B cell (primary cell): ENCODE results near the gene FHIT. TPM values are rescaled to one million over a fixed set of nuclear protein-coding genes. Genes with fewer than 3 reads are reported as not detected.

ENCODE experiments used
- ATAC-seq: fragments of 200-7000 bp; cut with Tn5 transposase; one replicate; pipeline ENCODE4 v1.10.0; 2021; ENCODE audit warnings: low read depth, mild to moderate bottlenecking, moderate number of reproducible peaks, moderate library complexity
- CTCF ChIA-PET: fragments of 350-600 bp; sonication (Branson Sonifier 250); formaldehyde crosslinking; loops from one replicate; lab custom pipeline; 2021; ENCODE audit warnings: antibody characterized with exemption, inconsistent platforms; lab: Charles Lee
- POLR2A ChIA-PET: fragments of 350-600 bp; sonication (Branson Sonifier 250); formaldehyde crosslinking; loops from one replicate; lab custom pipeline; 2021; ENCODE audit warnings: antibody characterized with exemption; lab: Charles Lee
- DNase-seq: peaks from one replicate; pipeline ENCODE4 v3.0.0; 2013
- H2AFZ ChIP-seq: 2 replicates; pipeline ENCODE4 v1.6.1; 2012; ENCODE audit warnings: mild to moderate bottlenecking, low read depth, low read length; ENCODE audit not compliant: insufficient read depth, poor library complexity, severe bottlenecking
- H3K27ac ChIP-seq, 2 donors: 1 replicate in 1 of 2; 2 replicates in 1 of 2; pipeline ENCODE4 v1.5.1; 2012 to 2013; ENCODE audit warnings: low read length in 2 of 2, mild to moderate bottlenecking in 2 of 2, moderate library complexity in 1 of 2
- H3K27me3 ChIP-seq, 4 experiments: fragments of 200-600 bp in 1 of 4; sonication (generic) in 1 of 4; replicated peaks in 1 of 4; 1 replicate in 2 of 4; 2 replicates in 2 of 4; pipeline versions ENCODE4 v1.6.1 to v1.7.0; 2013 to 2016; ENCODE audit warnings: low read length in 3 of 4, mild to moderate bottlenecking in 2 of 4, mixed read lengths in 1 of 4, moderate library complexity in 1 of 4; ENCODE audit not compliant: insufficient read depth in 4 of 4, control insufficient read depth in 3 of 4; ENCODE audit errors: control extremely low read depth in 1 of 4
- H3K36me3 ChIP-seq, 2 experiments: replicated peaks in 1 of 2; 1 replicate in 1 of 2; 2 replicates in 1 of 2; pipeline versions ENCODE4 v1.6.1 to v1.7.1; 2013; ENCODE audit warnings: low read length in 1 of 2; ENCODE audit not compliant: insufficient read depth in 2 of 2, control insufficient read depth in 1 of 2; ENCODE audit errors: control extremely low read depth in 1 of 2, extremely low read depth in 1 of 2
- H3K4me1 ChIP-seq, 2 donors: fragments of 200-600 bp in 1 of 2; sonication (generic) in 1 of 2; 1 replicate in 1 of 2; 2 replicates in 1 of 2; pipeline versions ENCODE4 v1.5.1 to v1.6.1; 2013 to 2017; ENCODE audit warnings: low read length in 2 of 2; ENCODE audit not compliant: control insufficient read depth in 2 of 2, insufficient read depth in 2 of 2
- H3K4me2 ChIP-seq: replicated peaks from 2 replicates; pipeline ENCODE3; 2012; ENCODE audit warnings: mild to moderate bottlenecking, low read depth, low read length; ENCODE audit not compliant: poor library complexity, severe bottlenecking
- H3K4me3 ChIP-seq, 5 experiments: fragments of 200-600 bp in 1 of 5; sonication (generic) in 1 of 5; 1 replicate in 3 of 5; 2 replicates in 2 of 5; pipeline versions ENCODE4 v1.5.1 to v1.7.0; 2011 to 2016; ENCODE audit warnings: low read length in 4 of 5, mild to moderate bottlenecking in 4 of 5, low read depth in 2 of 5, control low read depth in 1 of 5, moderate library complexity in 1 of 5; ENCODE audit not compliant: insufficient read depth in 1 of 5; ENCODE audit errors: control extremely low read depth in 1 of 5, extremely low read depth in 1 of 5
- H3K79me2 ChIP-seq: fragments of 200-600 bp; sonication (generic); one replicate; pipeline ENCODE4 v1.6.0; 2016; ENCODE audit warnings: low read length; ENCODE audit not compliant: control insufficient read depth, insufficient read depth
- H3K9ac ChIP-seq: fragments of 200-600 bp; sonication (generic); 2 replicates; pipeline ENCODE4 v1.6.1; 2017; ENCODE audit warnings: mild to moderate bottlenecking, low read length, moderate library complexity
- H3K9me3 ChIP-seq, 3 donors: one replicate each; pipeline versions ENCODE4 v1.6.1 to v1.7.1; 2013; ENCODE audit warnings: low read length in 2 of 3; ENCODE audit not compliant: control insufficient read depth in 2 of 3, insufficient read depth in 1 of 3; ENCODE audit errors: control extremely low read depth in 1 of 3
- H4K20me1 ChIP-seq: 2 replicates; pipeline ENCODE4 v1.6.0; 2012; ENCODE audit warnings: mild to moderate bottlenecking, low read length; ENCODE audit not compliant: insufficient read depth, control insufficient read depth, poor library complexity, severe bottlenecking
- H3K27ac Mint-ChIP-seq: one replicate; pipeline ENCODE4 v1.8.0; 2021; ENCODE audit warnings: mixed read lengths
- H3K27me3 Mint-ChIP-seq: one replicate; pipeline ENCODE4 v1.8.0; 2021; ENCODE audit warnings: mixed read lengths
- H3K4me1 Mint-ChIP-seq: one replicate; pipeline ENCODE4 v1.8.0; 2021; ENCODE audit warnings: mixed read lengths
- H3K4me3 Mint-ChIP-seq: one replicate; pipeline ENCODE4 v1.8.0; 2021; ENCODE audit warnings: mixed read lengths
- H3K9me3 Mint-ChIP-seq: one replicate; pipeline ENCODE4 v1.8.0; 2022; ENCODE audit warnings: mixed read lengths; ENCODE audit not compliant: insufficient read depth
- EZH2 ChIP-seq: IDR thresholded peaks from 2 replicates; pipeline ENCODE4 v1.6.1; 2012; ENCODE audit warnings: borderline replicate concordance, low read depth, mild to moderate bottlenecking, moderate library complexity, low read length; ENCODE audit not compliant: insufficient read depth, poor library complexity, severe bottlenecking
- WGBS: methylation state at CpG from one replicate; pipeline ENCODE4 v1.1.5; 2013; ENCODE audit warnings: missing lambda C conversion rate; ENCODE audit not compliant: insufficient coverage; 5-methylcytosine and 5-hydroxymethylcytosine counted together
- intact Hi-C: fragments of 100-400 bp; cut with micrococcal nuclease; formaldehyde crosslinking; loops from one replicate; pipeline ENCODE4 v1.10.0; 2022
- polyA plus RNA-seq: library from polyadenylated mRNA; depleted of rRNA; stranded (reverse); fragments of >200 nt; gene quantifications from 2 replicates; pipeline ENCODE4 v1.2.3, GENCODE V29; 2012
- total RNA-seq, 2 donors: library from RNA; stranded (reverse); fragments of 120-200 nt in 1 of 2; gene quantifications; 1 replicate in 1 of 2; 2 replicates in 1 of 2; pipeline versions ENCODE4 v1.2.3 to v1.2.4, GENCODE V29; 2013 to 2022
- TF ChIP-seq, protein P1 (sequence below): fragments of 200-600 bp; IDR thresholded peaks from one replicate; pipeline ENCODE4 v1.8.0; 2022; ENCODE audit warnings: antibody characterized with exemption, mild to moderate bottlenecking

The FHIT gene
- total and polyA plus RNA-seq, 2 donors (not counting 1 experiment from before 2014, with no cell fraction given), result 1.7 to 7.8 TPM

DNA sequence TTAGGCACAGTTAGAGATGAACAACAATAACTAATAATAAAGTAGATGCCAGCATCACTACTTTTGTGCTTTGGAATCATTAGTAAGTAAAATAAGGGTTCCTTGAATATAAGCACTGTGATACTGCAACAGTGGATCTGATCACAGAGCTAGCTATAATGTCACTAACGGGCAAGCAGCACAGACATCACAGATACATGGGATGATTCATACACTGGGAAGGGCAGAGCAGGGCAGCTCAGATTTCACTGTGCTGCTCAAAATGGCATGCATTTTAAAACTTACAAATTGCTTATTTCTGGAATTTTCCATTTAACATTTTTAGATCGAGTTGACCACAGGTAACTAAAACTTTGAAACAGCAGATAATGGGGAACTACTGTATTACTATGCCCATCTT lies 476.6 kb downstream of the FHIT start:
- H4K20me1 ChIP-seq, result no peaks in the 10 kb centered on the region
- H3K4me2 ChIP-seq, result no peak overlapping the region
- no peaks in the 10 kb centered on the region for H3K4me1 ChIP-seq
- no peaks in the 10 kb centered on the region for H3K4me1 Mint-ChIP-seq
- H3K27me3 ChIP-seq, result no peaks in the 10 kb centered on the region
- no peak overlapping the region for H3K4me3 ChIP-seq
- no peak overlapping the region for H2AFZ ChIP-seq
- H3K9ac ChIP-seq, result no peak overlapping the region
- no peaks in the 10 kb centered on the region for H3K27me3 Mint-ChIP-seq
- no peak overlapping the region for H3K4me3 Mint-ChIP-seq
- CTCF ChIA-PET, result no interaction called here
- intact Hi-C loops, result no loop called here
- H3K36me3 ChIP-seq, result no peaks in the 10 kb centered on the region
- no peak for ATAC-seq
- H3K27ac Mint-ChIP-seq, result no peak overlapping the region
- POLR2A ChIA-PET, result no interaction called here
- no peaks in the 10 kb centered on the region for H3K79me2 ChIP-seq
- no peak for DNase-seq
- H3K9me3 ChIP-seq, result peaks cover 0 to 8% (median 0%) of the 10 kb centered on the region in 3 donors
- no peak for TF ChIP-seq EZH2
- TF ChIP-seq, protein P1, sequence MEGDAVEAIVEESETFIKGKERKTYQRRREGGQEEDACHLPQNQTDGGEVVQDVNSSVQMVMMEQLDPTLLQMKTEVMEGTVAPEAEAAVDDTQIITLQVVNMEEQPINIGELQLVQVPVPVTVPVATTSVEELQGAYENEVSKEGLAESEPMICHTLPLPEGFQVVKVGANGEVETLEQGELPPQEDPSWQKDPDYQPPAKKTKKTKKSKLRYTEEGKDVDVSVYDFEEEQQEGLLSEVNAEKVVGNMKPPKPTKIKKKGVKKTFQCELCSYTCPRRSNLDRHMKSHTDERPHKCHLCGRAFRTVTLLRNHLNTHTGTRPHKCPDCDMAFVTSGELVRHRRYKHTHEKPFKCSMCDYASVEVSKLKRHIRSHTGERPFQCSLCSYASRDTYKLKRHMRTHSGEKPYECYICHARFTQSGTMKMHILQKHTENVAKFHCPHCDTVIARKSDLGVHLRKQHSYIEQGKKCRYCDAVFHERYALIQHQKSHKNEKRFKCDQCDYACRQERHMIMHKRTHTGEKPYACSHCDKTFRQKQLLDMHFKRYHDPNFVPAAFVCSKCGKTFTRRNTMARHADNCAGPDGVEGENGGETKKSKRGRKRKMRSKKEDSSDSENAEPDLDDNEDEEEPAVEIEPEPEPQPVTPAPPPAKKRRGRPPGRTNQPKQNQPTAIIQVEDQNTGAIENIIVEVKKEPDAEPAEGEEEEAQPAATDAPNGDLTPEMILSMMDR, result no peak
- no peak overlapping the region for H3K27ac ChIP-seq
- H3K9me3 Mint-ChIP-seq, result peaks cover 4% of the 10 kb centered on the region
- 100% methylated on average over 1 of the region's 2 CpGs for WGBS

DNA sequence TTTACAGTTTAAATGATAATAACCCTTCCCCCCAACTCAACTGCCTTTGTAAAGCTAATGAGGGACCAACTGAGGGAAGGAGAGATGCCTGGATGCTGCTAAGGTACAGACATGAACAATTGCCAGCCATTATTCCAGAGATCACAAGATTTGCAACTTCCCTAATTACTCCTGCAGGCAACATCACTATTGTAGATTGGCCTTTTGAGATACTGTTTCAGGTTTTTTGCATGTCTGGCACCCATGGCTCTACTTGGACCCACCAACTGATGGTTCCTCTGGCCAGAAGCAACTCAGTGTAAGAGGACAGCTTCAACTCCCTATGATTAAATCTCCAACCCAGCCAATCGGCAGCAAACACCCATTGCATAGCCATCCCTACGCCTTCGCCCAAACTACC lies 478.7 kb downstream of the FHIT start:
- Mint-ChIP-seq H3K9me3 (peaks cover 4% of the 10 kb centered on the region), H3K27me3 (no peaks in the 10 kb centered on the region), H3K27ac (no peak overlapping the region), H3K4me3 (no peak overlapping the region), H3K4me1 (no peaks in the 10 kb centered on the region)
- Histone ChIP-seq H3K4me1 (no peaks in the 10 kb centered on the region), H3K4me3 (no peak overlapping the region), H2AFZ (no peak overlapping the region), H3K4me2 (no peak overlapping the region), H3K36me3 (no peaks in the 10 kb centered on the region), H3K9me3 (peaks cover 0 to 8% (median 0%) of the 10 kb centered on the region in 3 donors), H3K27me3 (no peaks in the 10 kb centered on the region), H3K79me2 (no peaks in the 10 kb centered on the region), H4K20me1 (no peaks in the 10 kb centered on the region), H3K27ac (no peak overlapping the region), H3K9ac (no peak overlapping the region)
- intact Hi-C loops, result no loop called here
- ChIA-PET POLR2A (no interaction called here), CTCF (no interaction called here)
- no peak for TF ChIP-seq EZH2
- TF ChIP-seq, protein P1, result no peak
- WGBS, result 96% methylated on average over 3 of the region's 3 CpGs
- DNase-seq, result no peak
- ATAC-seq, result no peak
